ENCODE results near the gene OTX2. TPM values are rescaled to one million over a fixed set of nuclear protein-coding genes. Genes with fewer than 3 reads are reported as not detected.

OTX2 gene
- total and polyA plus RNA-seq, 12 donors: not detected

DNA sequence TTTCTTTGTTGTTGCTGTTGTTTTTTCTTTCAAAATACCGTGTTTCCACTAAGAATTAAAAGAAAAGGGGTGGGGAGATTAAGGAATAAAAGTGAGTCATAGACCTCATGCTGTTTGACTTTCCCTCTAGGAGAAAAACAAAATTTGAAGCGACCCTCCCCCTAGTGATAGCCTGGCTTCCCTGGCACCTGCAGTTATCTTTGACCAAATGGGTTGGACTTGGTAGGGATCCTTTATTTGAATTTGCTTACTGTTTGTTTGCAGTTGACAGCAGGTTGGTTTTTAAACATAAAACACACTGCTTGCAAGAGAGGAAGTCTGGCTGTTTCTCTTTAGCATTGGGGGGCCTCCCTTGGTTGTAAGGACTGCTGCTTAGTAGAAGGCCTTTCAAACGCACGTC lies 14.0 kb downstream of the OTX2 start:
- H3K27me3 ChIP-seq: peaks cover 89% of the 10 kb centered on the region

DNA sequence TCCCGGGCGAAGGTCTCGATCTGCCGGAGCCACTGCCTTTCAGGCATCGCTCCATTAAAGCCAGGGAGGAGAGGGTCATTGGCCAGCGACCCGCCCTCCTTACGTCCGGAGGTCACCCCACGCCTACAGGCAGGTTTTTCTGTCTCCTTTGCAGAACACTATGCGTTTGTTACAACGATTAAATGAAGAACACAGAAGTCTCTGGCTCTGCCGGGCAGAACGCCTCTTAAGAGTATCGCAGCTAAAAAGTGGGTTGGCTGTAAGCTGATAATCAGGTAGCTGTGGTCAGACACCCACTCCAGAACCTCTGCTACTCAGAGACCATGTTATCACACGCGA lies 15.0 kb downstream of the OTX2 start:
- H3K4me1 ChIP-seq (replicated peaks in 1 of 2): peaks cover 0 to 10% of the 10 kb centered on the region in 2 donors
- H3K9me3 ChIP-seq (replicated peaks in 1 of 3): no peaks in the 10 kb centered on the region
- H3K27me3 ChIP-seq: peaks cover 79% of the 10 kb centered on the region
- TF ChIP-seq POLR2A (IDR thresholded peaks at IDR 0.05): no peak
- TF ChIP-seq, protein P1, sequence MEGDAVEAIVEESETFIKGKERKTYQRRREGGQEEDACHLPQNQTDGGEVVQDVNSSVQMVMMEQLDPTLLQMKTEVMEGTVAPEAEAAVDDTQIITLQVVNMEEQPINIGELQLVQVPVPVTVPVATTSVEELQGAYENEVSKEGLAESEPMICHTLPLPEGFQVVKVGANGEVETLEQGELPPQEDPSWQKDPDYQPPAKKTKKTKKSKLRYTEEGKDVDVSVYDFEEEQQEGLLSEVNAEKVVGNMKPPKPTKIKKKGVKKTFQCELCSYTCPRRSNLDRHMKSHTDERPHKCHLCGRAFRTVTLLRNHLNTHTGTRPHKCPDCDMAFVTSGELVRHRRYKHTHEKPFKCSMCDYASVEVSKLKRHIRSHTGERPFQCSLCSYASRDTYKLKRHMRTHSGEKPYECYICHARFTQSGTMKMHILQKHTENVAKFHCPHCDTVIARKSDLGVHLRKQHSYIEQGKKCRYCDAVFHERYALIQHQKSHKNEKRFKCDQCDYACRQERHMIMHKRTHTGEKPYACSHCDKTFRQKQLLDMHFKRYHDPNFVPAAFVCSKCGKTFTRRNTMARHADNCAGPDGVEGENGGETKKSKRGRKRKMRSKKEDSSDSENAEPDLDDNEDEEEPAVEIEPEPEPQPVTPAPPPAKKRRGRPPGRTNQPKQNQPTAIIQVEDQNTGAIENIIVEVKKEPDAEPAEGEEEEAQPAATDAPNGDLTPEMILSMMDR (IDR thresholded peaks at IDR 0.05): no peak
- no peak overlapping the region for H3K27ac ChIP-seq
- no peaks in the 10 kb centered on the region for H3K36me3 ChIP-seq (replicated peaks in 1 of 2)
- intact Hi-C loops (cut with DNase I): no loop called here
- WGBS, 4 donors: 13 to 31% (median 15%) methylated on average over 6 to 17 of the region's 17 CpGs
- DNase-seq: no peak
- H3K4me3 ChIP-seq: no peak overlapping the region

More for the DNA sequence above, 14.0 kb downstream of the OTX2 start:
- no peak overlapping the region for H3K27ac ChIP-seq
- WGBS, 4 donors: 21 to 29% (median 25%) methylated on average over 4 of the region's 4 CpGs
- no peak for DNase-seq
- H3K4me1 ChIP-seq (replicated peaks in 1 of 2): peaks cover 0 to 10% of the 10 kb centered on the region in 2 donors
- no peaks in the 10 kb centered on the region for H3K36me3 ChIP-seq (replicated peaks in 1 of 2)
- H3K9me3 ChIP-seq (replicated peaks in 1 of 3): peaks cover 0 to 3% (median 0%) of the 10 kb centered on the region in 3 donors
- intact Hi-C loops (cut with DNase I): no loop called here
- TF ChIP-seq, protein P1 (IDR thresholded peaks at IDR 0.05): no peak
- TF ChIP-seq POLR2A (IDR thresholded peaks at IDR 0.05): no peak
- H3K4me3 ChIP-seq: no peak overlapping the region

DNA sequence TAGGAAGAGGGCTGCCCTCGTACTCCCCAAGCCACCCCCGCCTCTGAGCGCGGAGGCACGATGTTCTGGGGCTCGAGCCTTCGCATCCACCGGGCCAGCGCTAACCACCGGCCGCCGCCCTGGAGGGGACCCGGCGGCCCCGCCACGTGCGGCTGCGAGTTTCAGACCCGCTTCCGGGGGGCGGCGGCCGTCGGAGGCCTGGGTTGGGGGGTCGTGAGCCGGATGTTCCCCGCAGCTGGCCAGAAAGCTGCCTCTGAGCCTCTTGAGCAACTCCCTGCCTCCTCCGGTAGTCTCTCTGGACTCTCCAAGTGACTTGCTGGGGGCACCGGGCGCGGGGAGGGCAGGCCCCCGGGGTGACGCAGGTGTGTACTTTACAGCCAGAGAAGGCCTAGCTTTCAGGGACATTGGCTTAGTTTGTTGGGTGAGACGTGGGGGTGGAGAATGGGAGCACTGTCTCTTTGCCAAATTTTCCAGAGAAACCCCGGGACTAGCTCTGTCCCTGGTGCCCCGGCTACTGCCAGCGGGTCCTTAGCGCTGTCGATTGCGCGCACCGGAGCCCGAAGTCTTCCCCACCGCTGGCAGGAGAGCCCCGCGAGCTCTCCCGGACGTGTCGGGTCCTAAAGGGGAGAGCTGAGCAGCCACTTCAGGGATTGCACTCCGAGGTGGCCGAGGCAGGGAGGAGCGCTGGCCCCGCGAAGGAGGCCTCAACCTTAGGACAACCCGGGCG lies 15.6 kb downstream of the OTX2 start:
- H3K36me3 ChIP-seq (replicated peaks in 1 of 2): no peaks in the 10 kb centered on the region
- 4 to 13% (median 5%) methylated on average over 8 to 56 of the region's 56 CpGs for WGBS, 4 donors
- H3K27me3 ChIP-seq: peaks cover 74% of the 10 kb centered on the region
- intact Hi-C loops (cut with DNase I): no loop called here
- H3K9me3 ChIP-seq (replicated peaks in 1 of 3): no peaks in the 10 kb centered on the region
- no peak overlapping the region for H3K27ac ChIP-seq
- H3K4me1 ChIP-seq (replicated peaks in 1 of 2): peaks cover 0 to 10% of the 10 kb centered on the region in 2 donors
- TF ChIP-seq POLR2A (IDR thresholded peaks at IDR 0.05): no peak
- TF ChIP-seq, protein P1 (IDR thresholded peaks at IDR 0.05): no peak
- no peak overlapping the region for H3K4me3 ChIP-seq
- DNase-seq: no peak

DNA sequence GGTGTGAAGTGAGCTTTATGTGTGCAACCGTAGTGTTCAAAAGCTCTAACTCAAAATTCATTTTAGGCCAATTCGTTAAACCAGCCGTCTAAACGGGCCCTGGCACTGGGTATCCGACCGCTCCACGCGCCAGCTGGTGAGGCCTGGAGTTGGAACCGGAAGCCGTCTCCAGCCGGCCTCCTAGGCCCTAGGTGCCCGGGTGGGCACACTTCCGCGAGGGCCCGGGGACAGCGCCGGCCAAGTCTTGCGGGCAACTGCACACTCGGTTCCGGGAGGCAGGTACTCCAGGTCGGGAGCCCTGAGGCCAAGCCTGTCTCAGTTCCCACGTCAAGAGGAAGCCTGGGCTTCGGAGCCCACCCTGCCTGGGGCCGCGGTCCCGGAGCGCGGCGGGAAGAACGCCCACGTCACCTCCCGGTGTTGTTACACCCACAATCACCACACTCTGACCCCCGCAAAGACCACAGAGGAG lies 16.2 kb downstream of the OTX2 start:
- TF ChIP-seq, protein P1 (IDR thresholded peaks at IDR 0.05): no peak
- no peak for TF ChIP-seq POLR2A (IDR thresholded peaks at IDR 0.05)
- intact Hi-C loops (cut with DNase I): no loop called here
- no peak for DNase-seq
- Histone ChIP-seq H3K27ac (no peak overlapping the region), H3K36me3 (replicated peaks in 1 of 2) (no peaks in the 10 kb centered on the region), H3K9me3 (replicated peaks in 1 of 3) (no peaks in the 10 kb centered on the region), H3K27me3 (peaks cover 68% of the 10 kb centered on the region), H3K4me1 (replicated peaks in 1 of 2) (peaks cover 0 to 10% of the 10 kb centered on the region in 2 donors), H3K4me3 (no peak overlapping the region)
- 10 to 24% (median 16%) methylated on average over 10 to 33 of the region's 33 CpGs for WGBS, 4 donors

Data from adrenal gland (tissue), 12 donors.